Stomach (tissue), 9 donors: Measurements from ENCODE around the gene ITPR1. TPM values are rescaled to one million over a fixed set of nuclear protein-coding genes. Genes with fewer than 3 reads are reported as not detected.

ENCODE experiments used
- DNase-seq, 2 donors: peaks; one replicate each; pipeline versions ENCODE4 v3.0.0 to v3.0.0-alpha.2; 2013 to 2019
- H3K27ac ChIP-seq, 5 donors: fragments of 200-600 bp in 4 of 5; sonication (generic) in 4 of 5; one replicate each; pipeline ENCODE4 v1.5.1; 2013 to 2019; ENCODE audit warnings: mild to moderate bottlenecking in 1 of 5, moderate library complexity in 1 of 5
- H3K27me3 ChIP-seq, 3 donors: fragments of 200-600 bp; sonication (generic); one replicate each; pipeline ENCODE4 v1.5.1; 2017 to 2019; ENCODE audit warnings: mixed run types in 1 of 3
- H3K36me3 ChIP-seq, 4 donors: fragments of 200-600 bp; sonication (generic); 1 replicate in 3 of 4; 2 replicates in 1 of 4; pipeline ENCODE4 v1.5.1; 2016 to 2019
- H3K4me1 ChIP-seq, 4 donors: fragments of 200-600 bp; sonication (generic); one replicate each; pipeline ENCODE4 v1.5.1; 2016 to 2019
- H3K4me3 ChIP-seq, 4 donors: fragments of 200-600 bp; sonication (generic) in 3 of 4; one replicate each; pipeline ENCODE4 v1.5.1; 2016 to 2019; ENCODE audit warnings: mild to moderate bottlenecking in 1 of 4
- H3K9me3 ChIP-seq, 4 donors: fragments of 200-600 bp; sonication (generic); one replicate each; pipeline ENCODE4 v1.5.1; 2016 to 2019
- EP300 ChIP-seq: sonication (generic); formaldehyde crosslinking; IDR thresholded peaks from one replicate; pipeline ENCODE4 v1.6.1; 2017; ENCODE audit warnings: antibody characterized with exemption
- POLR2A ChIP-seq, 4 donors: fragments of 450-650 bp; IDR thresholded peaks; one replicate each; pipeline ENCODE4 v1.6.1; 2016; ENCODE audit warnings: antibody characterized with exemption in 4 of 4, control low read depth in 2 of 4, mild to moderate bottlenecking in 1 of 4, moderate library complexity in 1 of 4
- POLR2AphosphoS5 ChIP-seq, 3 donors: sonication (generic); formaldehyde crosslinking; IDR thresholded peaks; one replicate each; pipeline ENCODE4 v1.6.1; 2016; ENCODE audit warnings: antibody characterized with exemption in 3 of 3
- WGBS, 5 donors: extraction: QIAGEN DNeasy Blood & Tissue Kit in 3 of 5; methylation state at CpG; one replicate each; pipeline versions ENCODE4 v1.1.5 to v1.1.7; 2013 to 2018; 5-methylcytosine and 5-hydroxymethylcytosine counted together
- intact Hi-C: fragments of 100-400 bp; cut with DNase I; formaldehyde crosslinking; loops from one replicate; pipeline ENCODE4 v1.15.1; 2023; ENCODE audit warnings: low total_unique reads
- polyA plus RNA-seq, 3 donors: library from polyadenylated mRNA; stranded (reverse); fragments of 200-250 nt; gene quantifications; one replicate each; pipeline ENCODE4 v1.2.3, GENCODE V29; 2013
- total RNA-seq, 5 donors: library from RNA; depleted of rRNA; stranded (reverse); fragments of >200 nt; gene quantifications; one replicate each; pipeline versions ENCODE4 v1.1.0 to v1.2.3, GENCODE V29; 2014 to 2016
- TF ChIP-seq, protein P1 (sequence below), 7 experiments: fragments of 450-650 bp in 4 of 7; fragments of 200-600 bp in 3 of 7; sonication (generic) in 3 of 7; IDR thresholded peaks; one replicate each; pipeline ENCODE4 v1.5.1; 2016 to 2019; ENCODE audit warnings: antibody characterized with exemption in 7 of 7, control low read depth in 2 of 7, mild to moderate bottlenecking in 1 of 7
- donor health status: healthy with polysubstance abuse.
- donor health status: Bipolar disorder and iron deficiency.
- donor health status: healthy.

Gene ITPR1
- total and polyA plus RNA-seq, 8 donors: 6.6 to 192 (median 32.9) TPM

GRCh38 chr3:4768521-4768920 is 275.4 kb downstream of the ITPR1 start:
- Histone ChIP-seq H3K27me3 (no peaks in the 10 kb centered on the region), H3K4me1 (peaks cover 21 to 38% (median 32%) of the 10 kb centered on the region in 4 donors), H3K36me3 (peaks cover 0 to 40% (median 33%) of the 10 kb centered on the region in 4 donors), H3K9me3 (peaks cover 0 to 4% (median 0%) of the 10 kb centered on the region in 4 donors), H3K27ac (no peak overlapping the region), H3K4me3 (no peak overlapping the region)
- 90 to 95% (median 91%) methylated on average over 12 of the region's 12 CpGs for WGBS, 5 donors
- DNase-seq: no peak
- TF ChIP-seq, protein P1, sequence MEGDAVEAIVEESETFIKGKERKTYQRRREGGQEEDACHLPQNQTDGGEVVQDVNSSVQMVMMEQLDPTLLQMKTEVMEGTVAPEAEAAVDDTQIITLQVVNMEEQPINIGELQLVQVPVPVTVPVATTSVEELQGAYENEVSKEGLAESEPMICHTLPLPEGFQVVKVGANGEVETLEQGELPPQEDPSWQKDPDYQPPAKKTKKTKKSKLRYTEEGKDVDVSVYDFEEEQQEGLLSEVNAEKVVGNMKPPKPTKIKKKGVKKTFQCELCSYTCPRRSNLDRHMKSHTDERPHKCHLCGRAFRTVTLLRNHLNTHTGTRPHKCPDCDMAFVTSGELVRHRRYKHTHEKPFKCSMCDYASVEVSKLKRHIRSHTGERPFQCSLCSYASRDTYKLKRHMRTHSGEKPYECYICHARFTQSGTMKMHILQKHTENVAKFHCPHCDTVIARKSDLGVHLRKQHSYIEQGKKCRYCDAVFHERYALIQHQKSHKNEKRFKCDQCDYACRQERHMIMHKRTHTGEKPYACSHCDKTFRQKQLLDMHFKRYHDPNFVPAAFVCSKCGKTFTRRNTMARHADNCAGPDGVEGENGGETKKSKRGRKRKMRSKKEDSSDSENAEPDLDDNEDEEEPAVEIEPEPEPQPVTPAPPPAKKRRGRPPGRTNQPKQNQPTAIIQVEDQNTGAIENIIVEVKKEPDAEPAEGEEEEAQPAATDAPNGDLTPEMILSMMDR (IDR thresholded peaks at IDR 0.05): no peak
- no peak for TF ChIP-seq POLR2AphosphoS5 (IDR thresholded peaks at IDR 0.05)
- TF ChIP-seq POLR2A (IDR thresholded peaks at IDR 0.05): no peak
- no peak for TF ChIP-seq EP300
- intact Hi-C loops: no loop called here

DNA sequence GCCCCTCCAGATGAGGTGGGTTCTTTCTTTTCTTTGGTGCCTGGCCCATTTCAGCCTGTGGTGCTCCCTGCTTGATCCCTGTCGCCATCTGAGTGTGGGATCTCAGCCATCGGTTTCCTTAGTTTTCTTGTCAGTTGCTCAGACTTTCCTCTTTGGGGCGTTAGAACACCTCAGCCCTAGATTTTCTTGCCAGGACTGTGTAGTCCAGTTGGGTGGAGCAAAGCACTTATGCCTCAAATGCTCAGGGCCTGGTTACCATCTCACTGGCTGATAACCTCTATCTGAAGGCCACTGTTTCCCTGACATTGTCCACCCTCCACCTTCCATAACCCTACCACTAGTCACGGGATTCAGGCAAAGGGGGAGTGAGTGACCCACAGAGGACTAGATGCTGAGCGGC is 277.4 kb downstream of the ITPR1 start:
- Histone ChIP-seq H3K9me3 (peaks cover 0 to 4% (median 0%) of the 10 kb centered on the region in 4 donors), H3K27me3 (no peaks in the 10 kb centered on the region), H3K27ac (peak overlapping the region in 3 of 5 donors; percentile 76 to 83 (median 80)), H3K36me3 (peaks cover 0 to 45% (median 42%) of the 10 kb centered on the region in 4 donors), H3K4me1 (peaks cover 21 to 38% (median 32%) of the 10 kb centered on the region in 4 donors), H3K4me3 (no peak overlapping the region)
- TF ChIP-seq, protein P1 (IDR thresholded peaks at IDR 0.05): no peak
- TF ChIP-seq POLR2AphosphoS5 (IDR thresholded peaks at IDR 0.05) (no peak), EP300 (no peak), POLR2A (IDR thresholded peaks at IDR 0.05) (no peak)
- DNase-seq: no peak
- 77 to 89% (median 84%) methylated on average over 5 of the region's 5 CpGs for WGBS, 5 donors
- intact Hi-C loops: no loop called here

- intact Hi-C loops: no loop called here
These were observed 278.1 kb downstream of the ITPR1 start for GRCh38 chr3:4771243-4771642.

GRCh38 chr3:4772171-4772804 is 279.1 kb downstream of the ITPR1 start:
- Histone ChIP-seq H3K36me3 (peaks cover 0 to 39% (median 28%) of the 10 kb centered on the region in 4 donors), H3K4me3 (no peak overlapping the region), H3K27me3 (no peaks in the 10 kb centered on the region), H3K9me3 (no peaks in the 10 kb centered on the region), H3K27ac (peak overlapping the region; percentile 66 to 83 (median 80)), H3K4me1 (peaks cover 26 to 47% (median 36%) of the 10 kb centered on the region in 4 donors)
- peak; percentile 52 to 80 (median 58) for TF ChIP-seq POLR2AphosphoS5 (IDR thresholded peaks at IDR 0.05)
- TF ChIP-seq EP300: no peak
- TF ChIP-seq, protein P1 (IDR thresholded peaks at IDR 0.05): no peak
- TF ChIP-seq POLR2A (IDR thresholded peaks at IDR 0.05): no peak
- 19 to 42% (median 30%) methylated on average over 4 of the region's 4 CpGs for WGBS, 5 donors
- intact Hi-C loops: no loop called here
- peak; percentile 77 to 90 for DNase-seq

More at GRCh38 chr3:4771243-4771642, 278.1 kb downstream of the ITPR1 start:
- H3K36me3 ChIP-seq: peaks cover 0 to 45% (median 39%) of the 10 kb centered on the region in 4 donors
- no peak overlapping the region for H3K4me3 ChIP-seq
- no peak for DNase-seq
- peaks cover 21 to 38% (median 32%) of the 10 kb centered on the region in 4 donors for H3K4me1 ChIP-seq
- TF ChIP-seq POLR2AphosphoS5 (IDR thresholded peaks at IDR 0.05) (no peak), POLR2A (IDR thresholded peaks at IDR 0.05) (no peak), EP300 (no peak)
- TF ChIP-seq, protein P1 (IDR thresholded peaks at IDR 0.05): no peak
- H3K27me3 ChIP-seq: no peaks in the 10 kb centered on the region
- H3K27ac ChIP-seq: peak overlapping the region in 4 of 5 donors; percentile 66 to 83 (median 78)
- peaks cover 0 to under 1% (median 0%) of the 10 kb centered on the region in 4 donors for H3K9me3 ChIP-seq
- 71 to 84% (median 78%) methylated on average over 5 of the region's 5 CpGs for WGBS, 5 donors
